SK-N-MC (cell line): ENCODE data around the gene MICA.
A peak's percentile ranks its signal among the peaks of the same experiment; 100 is the strongest.

ENCODE experiments used
- EZH2 ChIP-seq: fragments of 200-600 bp; sonication (generic); IDR thresholded peaks from one replicate; pipeline ENCODE4 v1.6.1; 2017; ENCODE audit warnings: antibody characterized with exemption
- FOXP2 ChIP-seq: optimal IDR thresholded peaks from 2 replicates; pipeline ENCODE3; 2011; ENCODE audit warnings: mild to moderate bottlenecking, moderate library complexity; ENCODE audit not compliant: insufficient read depth; ENCODE audit errors: extremely low read length, control extremely low read depth
- POLR2AphosphoS5 ChIP-seq: IDR thresholded peaks from 2 replicates; pipeline ENCODE4 v1.6.1; 2012; ENCODE audit warnings: mild to moderate bottlenecking, low read depth, low read length, borderline replicate concordance

DNA sequence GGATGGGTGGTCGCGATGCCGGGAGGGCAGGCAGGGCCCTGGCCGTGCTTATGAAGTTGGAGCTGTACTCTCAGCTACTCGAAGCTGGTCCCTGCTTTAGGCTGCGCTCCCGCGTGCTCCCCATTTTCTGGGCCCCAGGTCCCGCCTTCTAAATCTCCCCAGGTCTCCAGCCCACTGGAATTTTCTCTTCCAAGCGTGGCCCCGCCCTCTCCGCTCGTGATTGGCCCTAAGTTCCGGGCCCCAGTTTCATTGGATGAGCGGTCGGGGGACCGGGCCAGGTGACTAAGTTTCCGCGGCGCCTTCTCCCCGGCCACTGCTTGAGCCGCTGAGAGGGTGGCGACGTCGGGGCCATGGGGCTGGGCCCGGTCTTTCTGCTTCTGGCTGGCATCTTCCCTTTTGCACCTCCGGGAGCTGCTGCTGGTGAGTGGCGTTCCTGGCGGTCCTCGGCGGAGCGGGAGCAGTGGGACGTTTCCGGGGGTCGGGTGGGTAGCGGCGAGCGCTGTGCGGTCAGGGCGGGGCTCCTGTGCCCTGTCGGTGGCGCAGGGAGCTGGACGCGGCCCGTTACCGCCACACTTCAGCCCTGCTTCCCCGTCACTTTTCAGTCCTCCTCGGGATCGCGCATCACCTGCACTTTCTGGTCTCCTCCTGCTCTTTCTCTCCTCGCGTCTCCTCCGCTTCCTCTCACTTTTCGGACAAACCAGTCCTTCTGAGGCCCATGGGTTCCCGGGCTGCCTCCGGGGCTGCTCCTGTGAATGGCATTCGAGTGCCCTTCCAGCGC lies at the start of gene MICA:
- TF ChIP-seq POLR2AphosphoS5 (peak; percentile 84; the same call in 1 of the 2 replicates), EZH2 (no peak), FOXP2 (no peak)
